Left ventricle myocardium inferior (tissue), 1 donor: ENCODE data around the gene VPS25. TPM values are rescaled to one million over a fixed set of nuclear protein-coding genes. Genes with fewer than 3 reads are reported as not detected.

ENCODE experiments used
- DNase-seq: peaks from one replicate; pipeline ENCODE4 v3.0.0-alpha.2; 2020
- H3K27ac ChIP-seq: fragments of 200-600 bp; replicated peaks from 2 replicates; pipeline ENCODE4 v1.8.0; 2021
- H3K27me3 ChIP-seq: fragments of 200-600 bp; 2 replicates; pipeline ENCODE4 v1.8.0; 2021; ENCODE audit warnings: low read depth
- H3K36me3 ChIP-seq: fragments of 200-600 bp; 2 replicates; pipeline ENCODE4 v1.8.0; 2021
- H3K4me1 ChIP-seq: fragments of 200-600 bp; 2 replicates; pipeline ENCODE4 v1.8.0; 2021
- H3K4me3 ChIP-seq: fragments of 200-600 bp; 2 replicates; pipeline ENCODE4 v1.8.0; 2021; ENCODE audit warnings: mild to moderate bottlenecking, moderate library complexity
- H3K9me3 ChIP-seq: fragments of 200-600 bp; replicated peaks from 2 replicates; pipeline ENCODE4 v1.8.0; 2021
- CTCF ChIP-seq: fragments of 200-600 bp; IDR thresholded peaks from 2 replicates; pipeline ENCODE4 v1.8.0; 2021; ENCODE audit warnings: antibody characterized with exemption, mild to moderate bottlenecking, borderline replicate concordance
- intact Hi-C: fragments of 100-400 bp; cut with micrococcal nuclease; formaldehyde crosslinking; loops from one replicate; pipeline ENCODE4 v1.11.0; 2022
- total RNA-seq: library from RNA; stranded (reverse); fragmentation: NEBNext Ultra II Directional; extraction: Animal tissue kit (Norgen Biotek cat#: 25700); gene quantifications from one replicate; pipeline ENCODE4 v1.2.1, GENCODE V29; 2021
- donor health status: DM: no; HTN: yes; CAD: no; lungs with severe emphysema.

Gene VPS25
- total RNA-seq, 1 donor from 2014 or later = 37.5 TPM

DNA sequence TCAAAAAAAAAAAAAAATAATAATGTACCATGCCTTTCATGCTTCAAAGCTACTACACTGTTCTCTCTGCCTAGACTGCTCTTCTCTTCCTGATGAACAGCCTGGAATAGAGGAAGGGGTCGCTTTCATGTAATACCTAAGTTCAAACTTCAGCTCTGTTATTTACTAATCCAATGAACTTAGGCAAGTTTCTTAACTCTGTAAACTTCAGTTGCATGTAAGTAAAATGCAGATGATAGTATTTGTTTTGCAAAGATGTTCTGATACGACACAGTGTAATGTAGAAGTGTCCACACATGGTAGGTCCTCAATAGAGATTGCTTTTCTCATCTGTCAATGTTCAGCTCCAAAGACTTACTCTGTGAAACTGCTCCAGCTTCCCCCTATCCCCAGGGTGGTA, 18.7 kb downstream of the VPS25 start:
- TF ChIP-seq CTCF = no peak
- peaks cover 10% of the 10 kb centered on the region for H3K36me3 ChIP-seq
- no peak for DNase-seq
- no peaks in the 10 kb centered on the region for H3K9me3 ChIP-seq
- peaks cover 25% of the 10 kb centered on the region for H3K27me3 ChIP-seq
- no peak overlapping the region for H3K27ac ChIP-seq
- peaks cover 4% of the 10 kb centered on the region for H3K4me1 ChIP-seq
- intact Hi-C loops = no loop called here
- no peak overlapping the region for H3K4me3 ChIP-seq

- peaks cover 19% of the 10 kb centered on the region for H3K27me3 ChIP-seq
- DNase-seq = no peak
- intact Hi-C loops = no loop called here
- no peak for TF ChIP-seq CTCF
- peaks cover 10% of the 10 kb centered on the region for H3K4me1 ChIP-seq
- no peak overlapping the region for H3K4me3 ChIP-seq
- H3K27ac ChIP-seq = no peak overlapping the region
- H3K36me3 ChIP-seq = peaks cover 11% of the 10 kb centered on the region
- no peaks in the 10 kb centered on the region for H3K9me3 ChIP-seq
These were observed 19.3 kb downstream of the VPS25 start for GRCh38 chr17:42792545-42792944.

DNA sequence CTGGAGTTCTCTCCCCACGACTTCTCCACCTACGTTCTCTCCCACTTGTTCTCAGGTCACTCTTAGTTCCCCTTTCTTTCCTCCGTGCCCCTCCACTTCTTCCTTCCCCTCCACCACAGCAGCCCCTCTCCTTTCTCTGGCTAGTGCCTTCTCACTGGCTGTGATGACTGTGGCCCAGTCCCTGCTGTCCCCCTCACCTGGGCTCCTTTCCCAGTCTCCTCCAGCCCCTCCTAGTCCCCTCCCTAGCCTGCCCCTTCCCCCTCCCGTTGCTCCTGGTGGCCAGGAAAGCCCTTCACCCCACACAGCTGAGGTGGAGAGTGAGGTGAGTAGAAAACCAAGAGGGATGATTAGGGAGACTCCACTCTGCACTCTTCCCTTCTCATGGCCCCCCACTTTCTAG, 21.8 kb downstream of the VPS25 start:
- no peak for DNase-seq
- intact Hi-C loops = no loop called here
- H3K27me3 ChIP-seq = no peaks in the 10 kb centered on the region
- H3K36me3 ChIP-seq = peaks cover 11% of the 10 kb centered on the region
- H3K27ac ChIP-seq = no peak overlapping the region
- TF ChIP-seq CTCF = no peak
- H3K4me1 ChIP-seq = peaks cover 27% of the 10 kb centered on the region
- no peak overlapping the region for H3K4me3 ChIP-seq
- no peaks in the 10 kb centered on the region for H3K9me3 ChIP-seq

DNA sequence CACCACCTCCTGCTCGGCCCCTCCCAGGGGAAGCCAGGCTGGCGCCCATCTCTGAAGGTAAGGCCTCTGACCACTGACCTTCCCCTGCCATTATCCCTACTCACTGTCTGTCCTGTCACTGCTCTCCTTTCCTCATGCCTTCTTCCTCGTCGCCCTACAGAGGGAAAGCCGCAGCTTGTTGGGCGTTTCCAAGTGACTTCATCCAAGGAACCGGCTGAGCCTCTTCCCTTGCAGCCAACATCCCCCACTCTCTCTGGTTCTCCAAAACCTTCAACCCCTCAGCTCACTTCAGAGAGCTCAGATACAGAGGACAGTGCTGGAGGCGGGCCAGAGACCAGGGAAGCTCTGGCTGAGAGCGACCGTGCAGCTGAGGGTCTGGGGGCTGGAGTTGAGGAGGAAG, 22.2 kb downstream of the VPS25 start:
- Histone ChIP-seq H3K4me1 (peaks cover 27% of the 10 kb centered on the region), H3K36me3 (peaks cover 11% of the 10 kb centered on the region), H3K27me3 (no peaks in the 10 kb centered on the region), H3K4me3 (no peak overlapping the region), H3K9me3 (no peaks in the 10 kb centered on the region), H3K27ac (no peak overlapping the region)
- intact Hi-C loops = no loop called here
- no peak for DNase-seq
- no peak for TF ChIP-seq CTCF

GRCh38 chr17:42796066-42796758, 23.0 kb downstream of the VPS25 start:
- intact Hi-C loops = no loop called here
- Histone ChIP-seq H3K9me3 (no peaks in the 10 kb centered on the region), H3K27ac (no peak overlapping the region), H3K4me3 (no peak overlapping the region), H3K27me3 (no peaks in the 10 kb centered on the region), H3K4me1 (peaks cover 27% of the 10 kb centered on the region), H3K36me3 (peaks cover 11% of the 10 kb centered on the region)
- no peak for TF ChIP-seq CTCF
- DNase-seq = no peak
